Activated CD8-positive, alpha-beta T cell treated with anti-CD3 and anti-CD28 coated beads, Interleukin-2, amount 10 ng/mL, durations not matched to agents 7 days and 5 days (primary cell): Measurements from ENCODE around the gene PIKFYVE. TPM values are rescaled to one million over a fixed set of nuclear protein-coding genes. Genes with fewer than 3 reads are reported as not detected.
"Not testable (repeated sequence)": the region's sequence is repeated elsewhere in the genome, so short reads cannot be mapped to it uniquely, and the experiment has no call there.

ENCODE experiments used
- ATAC-seq: fragments of 150-1000 bp; cut with Tn5 transposase; one replicate; pipeline ENCODE4 v1.10.0; 2021; ENCODE audit warnings: moderate library complexity
- CTCF ChIA-PET: fragments of 350-600 bp; sonication (Branson Sonifier 250); formaldehyde crosslinking; loops from one replicate; lab custom pipeline; 2021; ENCODE audit warnings: antibody characterized with exemption; lab: Charles Lee
- POLR2A ChIA-PET: fragments of 350-600 bp; sonication (Branson Sonifier 250); formaldehyde crosslinking; loops from one replicate; lab custom pipeline; 2021; ENCODE audit warnings: antibody characterized with exemption; lab: Charles Lee
- DNase-seq: peaks from one replicate; pipeline ENCODE4 v3.0.0-alpha.2; 2020
- H3K27ac Mint-ChIP-seq: one replicate; pipeline ENCODE4 v1.8.0; 2021; ENCODE audit warnings: mild to moderate bottlenecking, mixed read lengths
- H3K27me3 Mint-ChIP-seq: one replicate; pipeline ENCODE4 v1.8.0; 2021; ENCODE audit warnings: low read depth, mixed read lengths
- H3K36me3 Mint-ChIP-seq: one replicate; pipeline ENCODE4 v1.8.0; 2021; ENCODE audit warnings: low read depth, mixed read lengths
- H3K4me1 Mint-ChIP-seq: one replicate; pipeline ENCODE4 v1.8.0; 2021; ENCODE audit warnings: low read depth, mixed read lengths
- H3K4me3 Mint-ChIP-seq: one replicate; pipeline ENCODE4 v1.8.0; 2021; ENCODE audit warnings: mild to moderate bottlenecking, mixed read lengths
- H3K9me3 Mint-ChIP-seq: one replicate; pipeline ENCODE4 v1.8.0; 2022; ENCODE audit warnings: mixed read lengths; ENCODE audit not compliant: insufficient read depth
- total RNA-seq, 2 experiments: library from RNA; stranded (reverse); gene quantifications; one replicate each; pipeline ENCODE4 v1.2.3, GENCODE V29; 2021

The PIKFYVE gene
- total RNA-seq, 2 experiments from 2014 or later, result 27.4 to 29.3 TPM

DNA sequence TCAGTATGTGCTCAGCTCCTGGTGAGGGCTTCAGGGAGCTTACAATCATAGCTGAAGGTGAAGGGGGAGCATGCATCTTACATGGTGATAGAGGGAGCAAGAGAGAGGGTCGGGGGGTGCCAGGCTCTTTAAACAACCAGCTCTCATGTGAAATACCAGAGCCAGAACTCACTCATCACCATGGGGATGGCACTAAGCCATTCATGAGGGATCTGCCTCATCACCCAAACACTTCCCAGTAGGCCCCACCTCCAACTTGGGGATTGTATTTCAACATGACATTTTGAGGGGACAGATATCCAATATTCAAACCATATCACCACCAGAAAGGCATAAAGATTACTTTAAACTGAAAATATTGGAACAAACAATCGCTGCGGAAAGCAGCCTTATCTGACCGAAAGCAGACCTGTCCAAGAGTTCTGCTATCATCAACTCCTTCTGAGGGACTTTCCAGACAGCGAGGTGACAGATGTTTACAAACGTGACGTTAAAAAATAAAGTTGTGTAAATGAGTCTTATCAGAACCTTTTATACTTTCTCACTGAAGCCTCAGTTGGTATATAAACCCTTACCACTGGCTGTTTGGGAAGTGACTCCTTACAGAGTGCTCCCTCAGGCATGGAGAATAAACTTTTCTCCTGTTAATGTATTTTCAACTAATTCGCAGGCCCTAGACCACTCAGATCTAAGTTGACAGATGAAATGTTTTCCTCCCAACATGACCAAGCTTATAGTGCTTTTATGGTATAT is 105.0 kb downstream of the PIKFYVE start:
- no peak overlapping the region for H3K4me3 Mint-ChIP-seq
- peaks cover 14% of the 10 kb centered on the region for H3K27me3 Mint-ChIP-seq
- H3K27ac Mint-ChIP-seq, result no peak overlapping the region
- no peaks in the 10 kb centered on the region for H3K4me1 Mint-ChIP-seq
- ChIA-PET POLR2A (no interaction called here), CTCF (no interaction called here)
- H3K9me3 Mint-ChIP-seq, result no peaks in the 10 kb centered on the region
- DNase-seq (no peak), ATAC-seq (no peak)
- H3K36me3 Mint-ChIP-seq, result no peaks in the 10 kb centered on the region

DNA sequence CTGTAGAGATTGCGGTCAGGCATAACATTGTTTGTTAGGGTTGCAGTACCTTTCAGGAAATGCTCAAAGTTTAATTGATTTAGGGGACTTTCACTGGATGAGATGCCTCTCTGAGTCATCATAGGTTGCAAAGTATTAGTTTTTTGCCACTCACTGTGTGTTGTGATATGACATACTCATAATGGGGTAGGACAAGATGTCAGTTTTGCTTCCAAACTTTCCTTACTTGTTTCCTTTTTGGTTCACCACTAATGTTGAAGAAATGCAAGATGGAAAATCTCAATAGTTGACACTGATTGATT is 105.5 kb downstream of the PIKFYVE start:
- ATAC-seq, result no peak
- CTCF ChIA-PET, result no interaction called here
- POLR2A ChIA-PET, result no interaction called here

DNA sequence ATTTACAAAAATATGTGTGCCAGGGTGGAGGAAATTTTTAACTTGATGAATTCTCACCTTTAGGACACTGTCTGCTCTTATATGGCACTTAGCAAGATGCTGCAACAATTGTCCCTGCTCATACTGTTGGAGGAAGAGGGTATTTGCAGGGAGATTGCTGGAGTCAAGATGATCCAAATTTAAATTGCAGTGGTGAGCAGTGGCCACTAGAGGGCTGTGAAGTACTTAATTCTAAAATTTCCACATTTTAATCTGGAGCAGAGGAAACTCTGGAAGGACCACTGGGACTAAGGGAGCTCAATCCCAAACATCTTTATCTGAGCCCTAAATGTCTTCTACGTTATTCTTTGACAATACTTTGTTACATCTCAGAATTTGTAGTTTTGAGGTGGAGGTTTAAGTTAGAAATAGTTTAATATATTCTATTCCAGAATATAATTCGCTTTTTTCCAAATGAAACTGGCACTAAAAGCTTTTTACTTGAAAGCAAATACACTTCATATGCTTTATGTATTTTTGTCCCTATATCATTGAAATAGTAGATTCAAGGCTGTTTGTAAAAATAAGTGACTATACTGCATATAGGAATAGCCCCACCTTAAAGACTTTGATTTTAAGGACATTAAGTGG is 107.5 kb downstream of the PIKFYVE start:
- no peak overlapping the region for H3K27ac Mint-ChIP-seq
- peaks cover 14% of the 10 kb centered on the region for H3K27me3 Mint-ChIP-seq
- no peak for ATAC-seq
- POLR2A ChIA-PET, result no interaction called here
- H3K36me3 Mint-ChIP-seq, result no peaks in the 10 kb centered on the region
- CTCF ChIA-PET, result interaction anchor here (0.6 to 1.8 kb wide), 7 partner anchors 12 to 198 kb away, joined by 3 to 6 read pairs (median 3); no protein-coding TSS in a partner anchor
- peak; percentile 42 for DNase-seq
- H3K4me1 Mint-ChIP-seq, result no peaks in the 10 kb centered on the region
- H3K9me3 Mint-ChIP-seq, result no peaks in the 10 kb centered on the region
- no peak overlapping the region for H3K4me3 Mint-ChIP-seq

More for the DNA sequence above, 105.5 kb downstream of the PIKFYVE start:
- Mint-ChIP-seq H3K27me3 (peaks cover 14% of the 10 kb centered on the region), H3K4me3 (no peak overlapping the region), H3K27ac (no peak overlapping the region), H3K9me3 (no peaks in the 10 kb centered on the region), H3K4me1 (no peaks in the 10 kb centered on the region), H3K36me3 (no peaks in the 10 kb centered on the region)
- no peak for DNase-seq

DNA sequence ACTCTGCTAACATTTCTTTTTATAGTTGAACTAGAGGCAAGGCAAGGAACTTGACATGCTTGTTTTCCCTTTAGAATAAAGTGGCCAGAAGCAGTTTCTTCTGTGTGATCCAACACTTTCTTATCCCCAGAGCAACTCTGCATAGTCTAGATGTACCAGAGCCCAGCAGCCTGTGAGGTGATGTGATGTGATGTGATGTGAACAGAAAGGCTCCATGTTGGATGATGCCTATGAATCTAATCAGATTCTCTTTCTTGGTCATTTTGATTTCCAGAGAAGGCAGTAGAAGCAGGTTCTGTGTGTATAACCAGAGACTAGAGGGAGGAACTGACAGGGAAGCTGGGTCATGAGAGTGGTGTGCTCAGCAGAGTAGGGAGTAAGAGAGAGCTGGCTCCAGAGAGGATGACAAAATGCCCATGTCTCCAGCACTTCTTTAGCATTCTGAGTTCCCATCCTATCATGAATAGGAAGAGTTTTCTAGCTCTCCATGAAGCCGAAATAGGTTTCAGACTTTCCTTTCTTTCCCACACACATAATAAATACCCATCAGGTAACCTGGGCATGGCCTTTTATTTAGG is 109.5 kb downstream of the PIKFYVE start:
- peaks cover 20% of the 10 kb centered on the region for H3K27me3 Mint-ChIP-seq
- no peaks in the 10 kb centered on the region for H3K36me3 Mint-ChIP-seq
- no peaks in the 10 kb centered on the region for H3K4me1 Mint-ChIP-seq
- no peak overlapping the region for H3K4me3 Mint-ChIP-seq
- POLR2A ChIA-PET, result no interaction called here
- DNase-seq (no peak), ATAC-seq (no peak)
- H3K27ac Mint-ChIP-seq, result no peak overlapping the region
- CTCF ChIA-PET, result interaction anchor here (1.3 kb wide), 1 partner anchor 20 kb away, joined by 3 read pairs; no protein-coding TSS in a partner anchor
- H3K9me3 Mint-ChIP-seq, result no peaks in the 10 kb centered on the region

DNA sequence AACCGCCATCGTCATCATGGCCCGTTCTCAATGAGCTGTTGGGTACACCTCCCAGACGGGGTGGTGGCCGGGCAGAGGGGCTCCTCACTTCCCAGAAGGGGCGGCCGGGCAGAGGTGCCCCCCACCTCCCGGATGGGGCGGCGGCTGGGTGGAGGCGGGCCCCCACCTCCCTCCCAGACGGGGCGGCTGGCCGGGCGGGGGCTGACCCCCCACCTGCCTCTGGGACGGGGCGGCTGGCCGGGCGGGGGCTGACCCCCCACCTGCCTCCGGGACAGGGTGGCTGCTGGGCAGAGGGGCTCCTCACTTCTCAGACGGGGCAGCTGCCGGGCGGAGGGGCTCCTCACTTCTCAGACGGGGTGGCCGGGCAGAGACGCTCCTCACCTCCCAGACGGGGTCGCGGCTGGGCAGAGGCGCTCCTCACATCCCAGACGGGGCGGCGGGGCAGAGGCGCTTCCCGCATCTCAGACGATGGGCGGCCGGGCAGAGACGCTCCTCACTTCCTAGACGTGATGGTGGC is 111.3 kb downstream of the PIKFYVE start:
- H3K27ac Mint-ChIP-seq, H3K4me3 Mint-ChIP-seq, CTCF ChIA-PET, H3K4me1 Mint-ChIP-seq, H3K9me3 Mint-ChIP-seq, DNase-seq, ATAC-seq, H3K36me3 Mint-ChIP-seq, POLR2A ChIA-PET: not testable (repeated sequence)
- H3K27me3 Mint-ChIP-seq, result peaks cover 28% of the 10 kb centered on the region

DNA sequence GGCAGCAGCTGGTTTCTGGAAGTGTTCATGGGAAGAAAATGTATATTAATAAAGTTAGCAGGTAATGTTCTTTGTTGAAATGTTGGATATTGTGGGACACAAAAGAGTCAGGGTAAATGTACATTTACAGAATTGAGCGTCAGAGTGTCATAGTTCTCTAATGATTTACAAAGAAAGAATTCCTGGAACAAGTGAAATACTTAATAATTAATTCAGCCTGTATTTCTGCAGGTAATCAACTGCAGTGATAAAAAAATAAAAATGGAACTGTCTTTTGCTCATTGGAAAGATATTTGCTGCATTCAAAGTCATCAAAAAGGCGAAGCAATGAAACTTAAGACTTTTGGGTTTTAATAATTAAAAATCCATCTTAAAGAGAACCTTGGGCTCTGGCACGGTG is 113.1 kb downstream of the PIKFYVE start:
- ChIA-PET POLR2A (no interaction called here), CTCF (no interaction called here)
- Mint-ChIP-seq H3K27ac (no peak overlapping the region), H3K36me3 (no peaks in the 10 kb centered on the region), H3K4me1 (no peaks in the 10 kb centered on the region), H3K27me3 (peaks cover 39% of the 10 kb centered on the region), H3K4me3 (no peak overlapping the region), H3K9me3 (no peaks in the 10 kb centered on the region)
- ATAC-seq (no peak), DNase-seq (no peak)

DNA sequence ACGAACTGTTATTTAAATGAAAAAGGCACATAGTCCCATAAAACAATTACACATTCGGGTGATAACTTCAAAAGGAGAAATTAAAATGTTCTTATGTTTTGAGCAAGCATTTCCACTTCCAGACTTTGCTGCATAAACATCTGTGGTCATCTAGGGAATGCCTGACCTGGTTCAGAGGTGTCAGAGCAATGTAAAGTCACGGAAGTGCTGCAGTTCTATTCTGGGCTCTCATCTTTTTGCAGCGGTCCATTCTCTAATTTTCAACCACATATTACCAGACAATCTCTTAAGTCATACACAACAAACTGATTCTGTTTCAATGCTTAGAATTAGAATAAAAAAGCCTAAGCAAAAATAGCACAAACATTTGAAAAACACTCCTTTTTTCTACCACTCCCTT is 118.6 kb downstream of the PIKFYVE start:
- H3K36me3 Mint-ChIP-seq, result no peaks in the 10 kb centered on the region
- H3K4me3 Mint-ChIP-seq, result no peak overlapping the region
- ChIA-PET POLR2A (no interaction called here), CTCF (no interaction called here)
- DNase-seq, result no peak
- ATAC-seq, result no peak
- no peaks in the 10 kb centered on the region for H3K9me3 Mint-ChIP-seq
- H3K27ac Mint-ChIP-seq, result no peak overlapping the region
- no peaks in the 10 kb centered on the region for H3K4me1 Mint-ChIP-seq
- H3K27me3 Mint-ChIP-seq, result peaks cover 24% of the 10 kb centered on the region

DNA sequence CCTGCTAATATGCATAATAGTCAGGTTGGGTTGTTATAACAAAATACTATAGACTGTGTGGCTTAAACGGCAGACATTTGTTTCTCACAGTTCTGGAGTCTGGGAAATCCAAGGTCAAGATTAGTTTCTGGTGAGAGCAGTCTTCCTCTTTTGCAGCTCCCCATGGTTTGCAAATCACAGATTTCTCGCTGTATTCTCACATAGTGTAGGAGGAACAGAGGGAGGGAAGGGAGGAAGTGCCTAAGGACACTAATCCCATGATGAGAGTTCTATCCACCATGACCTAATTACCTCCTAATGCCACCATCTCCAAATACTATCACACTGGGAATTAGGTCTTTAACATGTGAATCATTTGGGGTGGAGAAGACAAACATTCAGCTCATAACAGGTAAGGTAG is 120.5 kb downstream of the PIKFYVE start:
- H3K36me3 Mint-ChIP-seq, result no peaks in the 10 kb centered on the region
- H3K9me3 Mint-ChIP-seq, result no peaks in the 10 kb centered on the region
- H3K27ac Mint-ChIP-seq, result no peak overlapping the region
- no peaks in the 10 kb centered on the region for H3K4me1 Mint-ChIP-seq
- H3K4me3 Mint-ChIP-seq, result no peak overlapping the region
- ATAC-seq (no peak), DNase-seq (no peak)
- ChIA-PET POLR2A (no interaction called here), CTCF (no interaction called here)
- H3K27me3 Mint-ChIP-seq, result peaks cover 19% of the 10 kb centered on the region

DNA sequence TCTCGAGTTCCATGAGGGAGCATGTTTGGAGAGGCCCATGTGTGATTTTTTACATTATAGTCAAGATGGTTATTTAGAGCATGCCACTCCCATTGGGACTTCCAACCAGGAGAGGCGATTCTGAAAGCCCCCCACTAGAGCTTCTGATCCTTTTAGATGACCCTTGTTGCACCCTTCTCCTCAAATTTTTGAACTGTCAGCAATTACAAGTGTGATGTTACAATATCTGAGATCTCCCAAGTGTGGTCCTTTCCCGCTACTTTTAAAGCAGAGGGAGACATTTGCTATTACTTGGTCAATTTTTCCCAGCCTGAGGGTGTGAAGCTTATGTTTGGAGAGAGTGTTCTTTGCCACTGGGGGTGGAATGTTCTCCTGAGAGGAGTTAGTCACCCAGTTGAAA is 123.9 kb downstream of the PIKFYVE start:
- Mint-ChIP-seq H3K27me3 (peaks cover 2% of the 10 kb centered on the region), H3K4me1 (no peaks in the 10 kb centered on the region), H3K36me3 (no peaks in the 10 kb centered on the region), H3K27ac (no peak overlapping the region), H3K9me3 (peaks cover 6% of the 10 kb centered on the region), H3K4me3 (no peak overlapping the region)
- ChIA-PET CTCF (no interaction called here), POLR2A (no interaction called here)
- no peak for DNase-seq
- ATAC-seq, result no peak

DNA sequence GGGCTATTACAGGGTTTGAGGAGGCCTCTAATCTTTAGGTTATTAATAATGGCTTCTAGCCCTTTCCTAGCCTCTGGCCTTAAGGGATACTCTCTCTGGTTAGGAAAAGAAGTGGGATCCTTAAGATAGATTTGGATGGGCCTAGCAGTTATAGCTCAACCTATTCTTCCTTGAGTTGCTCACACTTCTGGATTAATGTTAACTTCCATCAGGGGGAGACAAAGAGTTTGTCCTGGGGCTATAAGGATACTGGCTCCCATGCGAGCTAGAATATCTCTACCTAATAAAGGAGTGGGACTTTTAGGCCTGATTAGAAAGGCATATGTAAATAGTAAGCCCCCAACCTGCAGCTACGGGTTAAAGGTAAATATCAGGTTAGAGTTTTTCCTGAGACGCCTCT is 126.2 kb downstream of the PIKFYVE start:
- peaks cover 4% of the 10 kb centered on the region for H3K4me1 Mint-ChIP-seq
- ChIA-PET POLR2A (no interaction called here), CTCF (no interaction called here)
- ATAC-seq (no peak), DNase-seq (no peak)
- no peak overlapping the region for H3K4me3 Mint-ChIP-seq
- H3K9me3 Mint-ChIP-seq, result peaks cover 6% of the 10 kb centered on the region
- no peak overlapping the region for H3K27ac Mint-ChIP-seq
- no peaks in the 10 kb centered on the region for H3K27me3 Mint-ChIP-seq
- no peaks in the 10 kb centered on the region for H3K36me3 Mint-ChIP-seq

DNA sequence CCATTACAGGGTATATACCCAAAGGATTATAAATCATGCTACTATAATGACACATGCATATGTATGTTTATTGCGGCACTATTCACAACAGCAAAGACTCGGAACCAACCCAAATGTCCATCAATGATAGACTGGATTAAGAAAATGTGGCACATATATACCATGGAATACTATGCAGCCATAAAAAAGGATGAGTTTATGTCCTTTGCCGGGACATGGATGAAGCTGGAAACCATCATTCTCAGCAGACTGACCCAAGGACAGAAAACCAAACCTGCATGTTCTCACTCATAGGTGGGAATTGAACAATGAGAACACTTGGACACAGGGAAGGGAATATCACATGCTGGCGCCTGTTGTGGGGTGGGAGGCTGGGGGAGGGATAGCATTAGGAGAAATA is 130.7 kb downstream of the PIKFYVE start:
- H3K4me1 Mint-ChIP-seq, ATAC-seq, CTCF ChIA-PET, H3K36me3 Mint-ChIP-seq, H3K4me3 Mint-ChIP-seq, DNase-seq, H3K9me3 Mint-ChIP-seq, H3K27ac Mint-ChIP-seq, POLR2A ChIA-PET: not testable (repeated sequence)
- H3K27me3 Mint-ChIP-seq, result peaks cover 14% of the 10 kb centered on the region

DNA sequence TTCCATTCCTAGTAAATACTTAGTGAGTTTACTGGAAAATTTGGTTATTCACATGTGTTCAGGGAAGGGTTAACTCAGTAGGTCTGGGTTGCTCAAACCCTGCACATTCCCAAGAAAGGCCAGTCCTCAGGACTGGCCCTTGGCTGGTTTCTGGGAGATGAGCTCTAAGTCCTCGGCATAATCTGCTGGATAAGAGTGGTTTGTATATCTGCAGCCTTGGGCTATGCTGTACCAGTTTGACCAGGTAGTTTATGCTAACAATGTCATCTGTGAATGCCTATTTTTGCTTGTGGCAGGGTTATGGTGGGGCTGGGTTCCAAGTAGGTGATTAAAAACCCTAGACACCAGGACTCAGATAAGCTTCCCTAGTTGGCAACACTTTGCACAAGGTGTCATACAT is 133.1 kb downstream of the PIKFYVE start:
- CTCF ChIA-PET, result no interaction called here
- Mint-ChIP-seq H3K36me3 (no peaks in the 10 kb centered on the region), H3K4me1 (peaks cover 4% of the 10 kb centered on the region), H3K4me3 (no peak overlapping the region), H3K27me3 (peaks cover 25% of the 10 kb centered on the region), H3K9me3 (peaks cover 3% of the 10 kb centered on the region), H3K27ac (no peak overlapping the region)
- DNase-seq (no peak), ATAC-seq (no peak)
- POLR2A ChIA-PET, result no interaction called here
